ENCODE data around the gene CCDC50.

GRCh38 chr3:191430103-191430502 is 100.9 kb downstream of the CCDC50 start:
- TF ChIP-seq CTCF (IDR thresholded peaks at IDR 0.05) (no peak), POLR2A (IDR thresholded peaks at IDR 0.05) (no peak)
